ENCODE measurements around the gene SERTAD3. TPM values are rescaled to one million over a fixed set of nuclear protein-coding genes. Genes with fewer than 3 reads are reported as not detected.

SERTAD3 gene
- total and polyA plus RNA-seq, 2 of the 8 experiments (the other 6 are each of a cell fraction or from before 2014, with no cell fraction given) = 15.1 to 32.1 TPM

DNA sequence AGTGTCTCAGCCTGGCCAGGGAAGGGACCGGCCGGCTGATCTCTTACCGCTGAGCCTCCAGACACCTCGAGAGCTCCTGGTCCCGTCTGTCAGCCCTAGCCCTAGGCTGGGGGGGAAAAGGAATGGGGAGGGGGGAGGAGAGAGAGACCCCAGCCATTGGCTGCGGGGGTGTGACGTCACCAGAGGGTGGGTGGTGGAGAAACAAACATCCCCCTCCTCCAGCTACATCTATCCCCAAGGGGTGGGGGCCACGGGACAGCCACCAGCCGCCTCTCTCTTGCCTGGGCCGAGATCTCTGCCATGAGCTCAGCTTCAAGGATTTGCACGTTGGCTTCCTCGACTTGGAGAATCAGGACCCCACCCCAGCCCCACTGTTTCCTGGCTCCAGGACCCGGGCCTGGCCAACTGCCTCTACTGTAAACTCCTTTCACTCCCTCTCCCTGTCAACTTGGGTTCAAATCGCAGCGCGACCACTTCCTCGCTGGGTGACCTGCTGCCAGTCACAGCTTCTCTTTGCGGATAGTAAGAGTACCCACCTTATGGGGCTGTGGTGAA is 30.8 kb downstream of the SERTAD3 start, which contains the start of gene PRX (continued):
- no peak for TF ChIP-seq SRF (IDR thresholded peaks at IDR 0.05; ENCODE audit: low read depth, low read length)
